HUES48 (cell line): ENCODE data around the gene MEAF6.
A peak's percentile ranks its signal among the peaks of the same experiment; 100 is the strongest.
"Not testable (repeated sequence)": the region's sequence is repeated elsewhere in the genome, so short reads cannot be mapped to it uniquely, and the experiment has no call there.

Source experiments
- H3K27ac ChIP-seq: one replicate; pipeline ENCODE4 v1.7.0; 2013; ENCODE audit warnings: low read depth, low read length, inconsistent platforms
- H3K27me3 ChIP-seq: 2 replicates; pipeline ENCODE4 v1.6.1; 2013; ENCODE audit warnings: mild to moderate bottlenecking, low read length; ENCODE audit not compliant: control insufficient read depth, insufficient read depth
- H3K36me3 ChIP-seq: 2 replicates; pipeline ENCODE4 v1.6.1; 2013; ENCODE audit warnings: low read length; ENCODE audit not compliant: control insufficient read depth, insufficient read depth
- H3K4me1 ChIP-seq: 2 replicates; pipeline ENCODE4 v1.6.1; 2013; ENCODE audit warnings: mild to moderate bottlenecking, low read length; ENCODE audit not compliant: control insufficient read depth, insufficient read depth
- H3K4me3 ChIP-seq: 2 replicates; pipeline ENCODE4 v1.5.1; 2013; ENCODE audit warnings: mild to moderate bottlenecking, low read depth, low read length
- H3K9ac ChIP-seq: 2 replicates; pipeline ENCODE4 v1.6.1; 2013; ENCODE audit warnings: mild to moderate bottlenecking, low read depth, low read length, moderate library complexity
- H3K9me3 ChIP-seq: 2 replicates; pipeline ENCODE4 v1.6.1; 2013; ENCODE audit warnings: low read length; ENCODE audit not compliant: control insufficient read depth, insufficient read depth

The MEAF6 gene

GRCh38 chr1:37553927-37554808, 39.6 kb upstream of the MEAF6 start, which contains the start of gene SNIP1:
TSS of gene SNIP1 (minus strand) at chr1:37554293. CDS start at chr1:37554229, 64 bp downstream.
- Histone ChIP-seq H3K36me3 (peaks cover 29% of the 10 kb centered on the region), H3K9me3 (no peaks in the 10 kb centered on the region; the same call in 1 of the 2 replicates), H3K9ac (peak within 1 kb of the TSS; percentile 65), H3K27me3 (no peaks in the 10 kb centered on the region), H3K27ac (peak within 1 kb of the TSS; percentile 78), H3K4me1 (peaks cover 12% of the 10 kb centered on the region), H3K4me3 (peak within 1 kb of the TSS; percentile 96)

- peak overlapping the region; percentile 78 for H3K27ac ChIP-seq
- peak overlapping the region; percentile 65 for H3K9ac ChIP-seq
- peaks cover 35% of the 10 kb centered on the region for H3K36me3 ChIP-seq
- peaks cover 12% of the 10 kb centered on the region for H3K4me1 ChIP-seq
- H3K4me3 ChIP-seq = peak overlapping the region; percentile 96
- no peaks in the 10 kb centered on the region for H3K27me3 ChIP-seq
- no peaks in the 10 kb centered on the region; the same call in 1 of the 2 replicates for H3K9me3 ChIP-seq
Measured at GRCh38 chr1:37553598-37553926, 39.0 kb upstream of the MEAF6 start.

- no peak overlapping the region for H3K4me3 ChIP-seq
- H3K9me3 ChIP-seq = no peaks in the 10 kb centered on the region
- no peak overlapping the region for H3K27ac ChIP-seq
- H3K9ac ChIP-seq = no peak overlapping the region
- H3K27me3 ChIP-seq = no peaks in the 10 kb centered on the region
- H3K4me1 ChIP-seq = peaks cover 8% of the 10 kb centered on the region
- H3K36me3 ChIP-seq = peaks cover 66% of the 10 kb centered on the region
Measured at GRCh38 chr1:37549341-37549740, 34.8 kb upstream of the MEAF6 start.

GRCh38 chr1:37545019-37545418, 30.5 kb upstream of the MEAF6 start:
- H3K36me3 ChIP-seq = peaks cover 71% of the 10 kb centered on the region
- no peak overlapping the region for H3K27ac ChIP-seq
- H3K9ac ChIP-seq = no peak overlapping the region
- no peaks in the 10 kb centered on the region for H3K9me3 ChIP-seq
- H3K4me3 ChIP-seq = no peak overlapping the region
- no peaks in the 10 kb centered on the region for H3K27me3 ChIP-seq
- H3K4me1 ChIP-seq = no peaks in the 10 kb centered on the region

- no peaks in the 10 kb centered on the region for H3K27me3 ChIP-seq
- H3K27ac ChIP-seq = no peak overlapping the region
- no peak overlapping the region for H3K9ac ChIP-seq
- no peak overlapping the region for H3K4me3 ChIP-seq
- H3K4me1 ChIP-seq = no peaks in the 10 kb centered on the region
- H3K9me3 ChIP-seq = no peaks in the 10 kb centered on the region
- H3K36me3 ChIP-seq = peaks cover 72% of the 10 kb centered on the region
Measured at GRCh38 chr1:37544530-37544929, 30.0 kb upstream of the MEAF6 start.

- Histone ChIP-seq H3K27me3 (no peaks in the 10 kb centered on the region), H3K36me3 (peaks cover 77% of the 10 kb centered on the region), H3K4me1 (no peaks in the 10 kb centered on the region), H3K4me3 (no peak overlapping the region), H3K9me3 (no peaks in the 10 kb centered on the region), H3K27ac (no peak overlapping the region), H3K9ac (no peak overlapping the region)
Measured at GRCh38 chr1:37540036-37540785, 25.6 kb upstream of the MEAF6 start.

- not testable (repeated sequence) for H3K4me1 ChIP-seq, H3K27ac ChIP-seq, H3K4me3 ChIP-seq, H3K9ac ChIP-seq, H3K27me3 ChIP-seq, H3K9me3 ChIP-seq
- peaks cover 69% of the 10 kb centered on the region for H3K36me3 ChIP-seq
Measured at GRCh38 chr1:37539154-37539553, 24.6 kb upstream of the MEAF6 start.

- H3K9ac ChIP-seq = no peak overlapping the region
- no peaks in the 10 kb centered on the region for H3K27me3 ChIP-seq
- H3K4me3 ChIP-seq = no peak overlapping the region
- H3K9me3 ChIP-seq = no peaks in the 10 kb centered on the region
- no peak overlapping the region for H3K27ac ChIP-seq
- H3K36me3 ChIP-seq = peaks cover 58% of the 10 kb centered on the region
- H3K4me1 ChIP-seq = no peaks in the 10 kb centered on the region
Measured at GRCh38 chr1:37537378-37537777, 22.8 kb upstream of the MEAF6 start.

- Histone ChIP-seq H3K4me1 (no peaks in the 10 kb centered on the region), H3K27me3 (no peaks in the 10 kb centered on the region), H3K9ac (no peak overlapping the region), H3K9me3 (no peaks in the 10 kb centered on the region), H3K27ac (no peak overlapping the region), H3K36me3 (peaks cover 28% of the 10 kb centered on the region), H3K4me3 (no peak overlapping the region)
Measured at GRCh38 chr1:37533317-37534093, 18.9 kb upstream of the MEAF6 start.

GRCh38 chr1:37532418-37533156, 18.0 kb upstream of the MEAF6 start:
- H3K36me3 ChIP-seq = peaks cover 21% of the 10 kb centered on the region
- not testable (repeated sequence) for H3K4me1 ChIP-seq, H3K9me3 ChIP-seq, H3K4me3 ChIP-seq, H3K27ac ChIP-seq, H3K9ac ChIP-seq, H3K27me3 ChIP-seq
